ENCODE measurements around the gene SPC24.
"Not testable (repeated sequence)": the region's sequence is repeated elsewhere in the genome, so short reads cannot be mapped to it uniquely, and the experiment has no call there.

The SPC24 gene

DNA sequence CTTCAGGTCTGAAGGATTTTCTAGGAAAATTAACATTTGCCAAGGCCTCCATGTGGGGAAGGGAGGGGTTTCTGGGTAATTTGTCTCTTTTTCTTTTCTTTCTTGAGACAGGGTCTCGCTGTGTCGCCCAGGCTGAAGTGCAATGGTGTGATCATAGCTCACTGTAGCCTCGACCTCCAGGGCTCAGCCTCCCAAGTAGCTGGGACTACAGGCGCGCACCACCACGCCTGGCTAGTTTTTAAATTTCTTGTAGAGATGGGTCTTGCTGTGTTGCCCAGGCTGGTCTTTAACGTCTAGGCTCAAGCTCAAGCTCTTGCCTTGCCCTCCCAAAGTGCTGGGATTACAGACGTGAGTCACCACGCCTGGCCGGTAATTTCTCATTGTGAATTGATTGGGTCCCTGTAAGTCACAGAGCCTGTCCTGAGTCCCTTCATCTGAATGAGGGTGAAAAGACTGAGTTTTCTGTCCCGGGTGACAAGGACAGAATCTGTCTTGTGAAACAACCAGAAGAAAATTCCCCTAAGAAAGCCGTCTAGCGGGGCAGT lies 10.0 kb upstream of the SPC24 start:
- no peak for DNase-seq (ENCODE audit: low spot score)

DNA sequence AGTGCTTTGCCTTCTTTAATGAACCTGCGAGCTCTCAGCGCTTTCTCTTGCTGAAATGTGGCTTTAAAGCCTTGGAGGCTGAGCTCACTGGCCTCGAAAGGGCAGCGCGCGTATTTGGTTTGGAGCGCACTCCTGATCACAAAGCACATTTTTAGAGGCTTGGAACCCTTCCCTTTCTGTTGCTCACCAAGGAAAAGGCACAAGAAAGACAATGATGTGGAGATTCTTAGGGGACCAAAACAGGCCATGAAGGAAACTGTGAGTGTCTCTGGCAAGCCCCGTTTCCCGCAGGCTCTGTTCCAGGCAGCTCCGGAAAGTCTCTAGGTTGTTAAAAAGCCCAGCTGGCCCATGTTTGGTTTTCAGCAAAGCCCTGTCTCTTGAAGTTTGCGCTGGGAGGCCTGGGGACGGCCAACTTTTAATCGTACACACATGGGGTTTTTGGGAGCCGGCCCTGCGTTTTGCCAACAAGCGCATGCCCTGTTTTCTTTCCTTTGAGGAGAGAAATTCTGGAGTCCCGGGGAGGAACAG lies 9.4 kb upstream of the SPC24 start:
- DNase-seq (ENCODE audit: low spot score) = peak; percentile 62

DNA sequence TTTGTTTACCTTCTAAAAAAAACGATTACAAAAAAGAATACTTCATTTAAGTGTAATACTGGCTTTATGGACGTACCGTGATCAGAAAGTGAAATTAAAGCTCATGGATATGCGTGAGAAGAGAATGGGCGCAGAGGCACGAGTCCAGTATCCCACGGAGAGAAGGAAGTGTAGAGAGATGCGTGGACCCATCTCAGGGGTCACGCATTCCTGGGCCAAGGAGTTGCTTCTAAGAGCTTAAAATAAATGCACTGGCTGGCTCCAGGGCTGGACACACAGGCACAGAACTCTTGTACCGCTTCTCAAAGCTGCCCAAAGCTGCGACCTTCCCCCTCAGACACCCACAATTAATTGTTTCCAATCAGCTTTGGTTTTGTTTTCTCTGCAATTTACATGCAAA lies 8.7 kb upstream of the SPC24 start:
- DNase-seq (ENCODE audit: low spot score) = no peak

DNA sequence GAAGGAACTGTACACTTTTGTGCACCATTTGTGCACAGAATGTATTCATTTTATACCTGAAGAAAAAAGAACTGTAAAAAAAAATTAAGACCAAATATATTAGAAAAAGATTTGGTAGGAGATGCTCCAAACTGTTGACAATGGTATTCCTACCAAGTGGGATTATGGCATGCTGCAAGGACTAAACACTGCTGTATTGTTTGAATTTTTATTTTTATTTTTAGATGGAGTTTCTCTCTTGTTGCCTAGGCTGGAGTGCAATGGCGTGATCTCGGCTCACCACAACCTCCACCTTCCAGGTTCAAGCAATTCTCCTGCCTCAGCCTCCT lies 4.8 kb upstream of the SPC24 start:
- not testable (repeated sequence) for DNase-seq (ENCODE audit: low spot score)

DNA sequence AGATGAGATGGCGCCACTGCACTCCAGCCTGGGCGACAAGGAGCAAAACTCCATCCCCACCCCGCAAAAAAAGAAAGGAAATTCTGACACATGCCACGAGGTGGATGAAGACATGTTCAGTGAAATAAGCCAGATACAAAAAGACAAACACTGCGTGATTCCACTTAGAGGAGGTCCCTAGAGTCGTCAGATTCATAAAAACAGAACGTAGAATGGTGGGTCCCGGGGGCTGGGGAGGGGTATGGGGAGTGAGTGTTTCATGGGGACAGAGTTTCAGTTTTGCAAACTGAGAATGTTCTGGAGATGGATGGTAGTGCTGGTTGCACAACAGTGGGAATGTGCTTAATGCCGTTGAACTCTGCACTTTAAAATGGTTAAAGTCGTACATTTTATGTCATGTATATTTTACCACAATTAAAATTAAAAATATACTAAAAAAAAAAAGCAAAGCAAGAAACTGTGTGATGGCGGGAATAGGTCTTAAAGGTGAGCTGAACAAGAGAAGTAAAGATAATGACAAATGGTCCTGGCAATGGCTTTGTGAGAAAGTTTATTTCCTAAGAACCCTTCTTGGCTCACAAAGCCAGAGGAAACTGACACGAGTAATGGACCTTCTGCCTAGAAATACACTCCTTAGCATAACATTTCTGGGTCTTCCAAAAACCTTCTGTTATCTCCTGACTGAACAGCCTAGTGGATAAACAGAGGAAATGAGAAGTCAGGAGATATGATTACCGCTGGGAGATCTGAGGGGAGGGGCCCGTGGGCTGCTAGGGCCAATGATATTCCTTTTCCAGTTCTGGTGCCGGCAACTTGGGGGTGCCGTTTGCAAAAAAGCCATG lies 4.2 kb upstream of the SPC24 start:
- no peak for DNase-seq (ENCODE audit: low spot score)

DNA sequence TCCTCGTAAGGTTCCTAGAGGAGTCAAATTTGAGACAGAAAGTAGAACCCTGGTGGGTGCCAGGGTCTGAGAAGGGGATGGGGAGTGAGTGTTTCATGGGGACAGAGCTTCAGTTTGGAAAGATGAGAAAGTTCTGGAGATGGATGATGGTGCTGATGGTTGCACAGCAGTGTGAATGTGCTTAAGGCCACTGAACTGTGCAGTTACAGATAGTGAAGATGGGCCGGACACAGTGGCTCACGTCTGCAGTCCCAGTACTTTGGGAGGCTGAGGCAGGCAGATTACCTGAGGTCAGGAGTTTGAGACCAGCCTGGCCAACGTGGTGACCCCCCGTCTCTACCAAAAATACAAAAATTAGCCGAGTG lies 917 bp downstream of the SPC24 start:
- DNase-seq (ENCODE audit: low spot score) = no peak

DNA sequence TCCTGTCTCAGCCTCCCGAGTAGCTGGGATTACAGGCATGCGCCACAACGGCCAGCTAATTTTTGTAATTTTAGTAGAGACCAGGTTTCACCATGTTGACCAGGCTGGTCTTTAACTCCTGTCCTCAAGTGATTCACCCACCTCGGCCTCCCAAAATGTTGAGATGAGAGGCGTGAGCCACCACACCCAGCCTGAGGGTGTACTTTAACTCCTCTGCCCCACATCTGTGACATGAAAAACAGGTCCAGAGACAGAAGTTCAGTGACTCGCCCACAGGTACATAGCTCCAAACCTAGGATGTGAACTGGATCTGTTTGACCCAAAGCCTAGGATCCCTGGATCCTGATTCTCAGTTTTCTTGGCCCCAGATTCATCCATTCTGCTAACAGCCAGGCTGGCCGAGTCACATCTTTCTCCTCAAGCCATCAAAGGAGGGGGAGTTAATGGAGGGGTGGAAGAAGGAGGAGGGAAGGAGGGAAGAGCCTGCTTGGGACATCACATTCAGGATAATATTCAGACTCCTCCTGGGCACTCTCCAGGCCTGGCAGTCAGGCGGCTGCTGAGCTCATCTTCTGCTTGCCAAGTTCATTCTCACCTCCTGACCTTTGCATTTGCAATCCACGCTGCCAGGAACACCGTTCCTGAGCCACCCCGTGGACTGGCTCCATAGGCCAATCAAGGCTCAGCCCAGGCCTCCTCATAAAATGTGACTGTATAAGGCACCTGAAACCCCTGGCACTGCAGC lies 3.1 kb downstream of the SPC24 start:
- DNase-seq (ENCODE audit: low spot score) = peak; percentile 60

DNA sequence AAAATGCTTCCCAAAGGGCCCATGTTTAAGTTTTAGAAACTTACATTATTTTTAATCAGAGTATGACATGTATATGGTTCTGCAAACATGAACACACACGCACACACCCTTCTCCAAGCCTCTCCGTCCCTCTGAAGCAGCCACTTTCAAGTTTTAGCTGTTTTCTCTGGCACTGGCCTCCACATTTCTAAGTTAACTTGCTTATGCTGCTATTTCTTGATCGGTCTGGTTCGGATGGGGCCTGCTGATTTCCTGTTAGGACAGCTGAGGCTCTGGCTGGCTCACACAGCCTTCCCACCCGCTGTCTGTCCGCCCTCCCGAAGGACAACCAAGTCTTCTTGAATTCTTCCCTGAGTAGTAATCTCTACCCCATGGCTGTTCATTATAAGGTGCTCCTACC lies 4.4 kb downstream of the SPC24 start:
- no peak for DNase-seq (ENCODE audit: low spot score)

DNA sequence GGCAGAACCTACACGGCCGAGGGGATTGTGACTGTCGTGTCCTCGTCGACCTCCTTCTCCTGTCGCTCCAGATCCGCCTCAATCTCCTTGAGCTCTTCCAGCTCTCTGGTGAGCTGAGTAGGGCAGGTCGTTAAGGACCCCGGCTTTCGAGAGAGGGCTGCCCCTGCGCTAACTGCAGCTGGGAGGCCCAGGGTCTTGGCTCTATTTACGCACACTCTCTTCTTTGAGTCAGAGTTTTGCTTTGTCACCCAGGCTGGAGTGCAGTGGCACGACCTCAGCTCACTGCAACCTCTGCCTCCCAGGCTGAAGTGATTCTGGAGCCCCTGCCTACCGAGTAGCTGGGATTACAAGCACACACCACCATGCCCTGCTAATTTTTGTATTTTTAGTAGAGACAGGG lies 7.6 kb downstream of the SPC24 start:
- no peak for DNase-seq (ENCODE audit: low spot score)

DNA sequence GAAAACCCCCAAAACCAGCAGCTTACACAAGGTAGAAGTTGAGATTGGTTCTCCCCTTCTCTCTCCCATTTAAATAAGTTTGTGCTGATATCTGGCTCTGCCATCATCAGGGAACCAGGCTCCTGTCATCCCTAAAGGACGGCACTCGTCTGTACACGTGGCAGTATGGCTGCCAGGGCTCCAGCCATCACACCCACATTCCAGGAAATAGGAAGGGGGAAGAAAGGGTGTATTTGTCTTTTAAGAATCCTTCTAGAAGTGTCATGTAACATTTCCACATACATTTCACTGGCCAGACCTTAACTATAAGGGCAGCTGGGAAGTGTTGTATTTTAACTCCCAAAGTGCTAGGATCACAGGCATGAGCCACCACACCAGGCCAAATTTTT lies 10.1 kb downstream of the SPC24 start:
- no peak for DNase-seq (ENCODE audit: low spot score)

DNA sequence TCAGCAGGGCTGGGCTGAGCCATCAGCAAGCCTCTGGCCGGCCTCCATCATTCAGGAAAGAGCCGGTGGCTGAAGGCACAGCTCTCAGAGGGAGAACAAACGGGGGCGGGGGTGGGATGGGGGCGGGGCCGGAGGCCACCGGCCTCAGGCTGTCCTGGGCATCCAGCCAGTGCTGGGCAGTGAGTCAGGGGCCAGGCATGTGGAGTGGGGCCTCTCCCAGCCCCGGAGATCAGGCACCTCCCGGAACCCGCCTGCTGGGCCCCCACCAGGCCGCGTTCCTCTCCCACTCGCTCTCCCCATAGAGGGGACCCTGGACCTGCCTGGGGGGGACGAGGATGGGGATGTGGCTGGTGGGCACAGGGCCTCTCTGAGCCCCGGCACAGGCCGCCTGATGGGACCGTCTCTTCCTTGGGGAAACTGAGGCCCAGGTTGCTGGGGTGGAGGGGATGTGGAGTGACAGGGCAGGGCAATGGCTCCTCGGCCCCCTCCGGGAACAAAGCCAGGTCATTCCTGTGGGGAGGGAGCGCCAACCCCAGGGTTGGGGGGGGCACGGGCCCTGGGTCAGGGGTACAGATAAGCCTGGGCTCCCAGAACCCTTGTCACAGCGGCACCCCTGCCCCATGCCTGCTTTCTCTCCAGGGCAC lies 12.9 kb downstream of the SPC24 start:
- peak; percentile 93 for DNase-seq (ENCODE audit: low spot score)

DNA sequence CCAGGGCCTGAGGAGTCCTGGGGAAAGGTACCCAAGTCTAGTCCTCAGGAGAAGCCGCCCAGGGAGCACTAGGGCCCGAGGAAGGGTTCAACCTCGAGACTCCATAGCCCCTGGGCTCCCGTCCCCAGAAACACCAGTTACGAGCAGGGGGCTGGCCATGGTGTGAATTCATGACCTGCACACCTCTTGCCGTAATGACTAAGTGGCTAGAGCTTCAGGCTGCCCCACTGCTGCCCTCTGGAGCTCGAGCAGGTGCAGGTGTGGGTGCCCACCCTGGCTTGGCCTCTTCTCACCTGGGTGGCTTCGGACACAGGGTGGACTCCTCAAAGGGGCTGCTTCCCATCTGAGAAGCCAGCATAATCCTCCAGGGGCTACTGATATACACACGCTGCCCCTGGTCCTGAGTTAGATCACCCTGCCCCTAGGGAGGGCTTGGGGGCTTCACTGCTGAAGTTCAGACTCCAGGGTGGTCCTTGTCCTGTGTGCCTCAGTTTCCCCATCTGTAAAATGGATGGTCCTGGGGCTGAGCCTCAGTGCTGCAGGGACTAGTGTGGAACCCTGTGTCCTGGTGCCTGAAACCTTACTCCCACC lies 13.6 kb downstream of the SPC24 start:
- no peak for DNase-seq (ENCODE audit: low spot score)

DNA sequence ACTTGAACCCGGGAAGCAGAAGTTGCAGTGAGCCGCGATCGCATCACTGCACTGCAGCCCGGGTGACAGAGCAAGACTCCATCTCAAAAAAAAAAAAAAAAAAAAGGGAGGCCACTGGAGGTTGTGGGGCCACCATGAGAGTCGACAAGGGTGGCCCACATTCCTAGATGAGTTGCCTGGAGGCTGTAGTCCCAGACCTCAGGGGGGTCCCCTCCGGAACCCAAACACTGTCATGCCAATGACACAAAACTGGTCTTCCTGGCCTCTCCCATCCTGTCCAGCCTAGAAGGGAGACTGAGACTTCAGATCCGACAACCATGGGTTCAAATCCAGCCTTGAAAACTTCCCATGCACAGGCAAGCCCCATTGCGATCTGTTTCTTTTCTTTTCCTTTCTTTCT lies 14.7 kb downstream of the SPC24 start:
- no peak for DNase-seq (ENCODE audit: low spot score)

DNA sequence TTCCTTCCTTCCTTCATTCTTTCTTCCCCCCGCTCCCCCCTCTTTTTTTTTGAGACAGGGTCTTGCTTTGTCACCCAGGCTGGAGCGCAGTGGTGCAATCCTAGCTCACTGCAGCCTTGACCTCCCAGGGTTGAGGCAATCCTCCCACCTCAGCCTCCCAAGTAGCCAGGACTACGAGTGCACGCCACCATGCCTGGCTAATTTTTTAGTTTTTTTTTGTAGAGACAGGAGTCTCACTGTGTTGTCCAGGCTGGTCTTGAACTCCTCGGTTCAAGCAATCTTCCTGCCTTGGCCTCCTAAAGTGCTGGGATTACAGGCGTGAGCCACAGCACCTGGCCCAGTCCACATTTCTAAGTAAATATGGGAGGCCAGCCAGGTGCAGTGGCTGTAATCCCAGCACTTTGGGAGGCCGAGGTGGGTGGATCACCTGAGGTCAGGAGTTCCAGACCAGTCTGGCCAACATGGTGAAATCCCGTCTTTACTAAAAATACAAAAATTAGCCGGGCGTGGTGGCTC lies 15.5 kb downstream of the SPC24 start:
- not testable (repeated sequence) for DNase-seq (ENCODE audit: low spot score)

DNA sequence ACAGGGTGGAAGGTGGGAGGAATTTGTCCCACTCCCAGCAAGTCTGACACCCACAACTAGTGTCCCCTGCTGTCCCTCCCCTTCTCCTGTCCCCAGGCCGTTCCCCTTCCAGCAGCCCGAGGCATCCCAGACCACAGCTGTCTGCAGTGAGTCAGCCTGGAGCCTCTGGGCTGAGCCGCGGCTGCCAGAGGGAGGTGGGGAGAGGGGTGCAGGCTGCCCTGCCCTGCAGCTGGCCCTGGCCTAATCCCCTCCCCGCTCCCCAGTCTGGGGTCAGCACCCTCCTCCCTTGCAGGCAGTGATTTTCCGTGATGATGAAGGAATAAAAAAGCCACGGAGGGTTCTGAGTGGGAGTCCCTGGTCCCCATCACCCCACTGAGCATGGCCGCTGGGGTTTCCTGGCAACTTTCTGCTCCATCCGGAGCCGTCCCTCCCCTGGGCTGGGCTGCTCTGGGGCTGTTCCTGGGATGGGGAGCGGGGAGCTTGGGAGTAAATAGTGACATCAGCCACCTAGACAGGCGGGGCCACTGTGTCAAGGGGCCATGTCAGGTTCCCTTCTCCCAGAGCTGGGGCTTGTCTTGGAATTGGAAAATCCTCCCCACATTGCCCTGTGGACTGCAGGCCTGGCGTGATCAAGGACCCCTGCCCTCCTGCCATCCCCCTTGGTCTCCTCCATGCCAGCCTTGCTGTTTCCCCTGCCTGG lies 16.8 kb downstream of the SPC24 start:
- peak; percentile 74 for DNase-seq (ENCODE audit: low spot score)

DNA sequence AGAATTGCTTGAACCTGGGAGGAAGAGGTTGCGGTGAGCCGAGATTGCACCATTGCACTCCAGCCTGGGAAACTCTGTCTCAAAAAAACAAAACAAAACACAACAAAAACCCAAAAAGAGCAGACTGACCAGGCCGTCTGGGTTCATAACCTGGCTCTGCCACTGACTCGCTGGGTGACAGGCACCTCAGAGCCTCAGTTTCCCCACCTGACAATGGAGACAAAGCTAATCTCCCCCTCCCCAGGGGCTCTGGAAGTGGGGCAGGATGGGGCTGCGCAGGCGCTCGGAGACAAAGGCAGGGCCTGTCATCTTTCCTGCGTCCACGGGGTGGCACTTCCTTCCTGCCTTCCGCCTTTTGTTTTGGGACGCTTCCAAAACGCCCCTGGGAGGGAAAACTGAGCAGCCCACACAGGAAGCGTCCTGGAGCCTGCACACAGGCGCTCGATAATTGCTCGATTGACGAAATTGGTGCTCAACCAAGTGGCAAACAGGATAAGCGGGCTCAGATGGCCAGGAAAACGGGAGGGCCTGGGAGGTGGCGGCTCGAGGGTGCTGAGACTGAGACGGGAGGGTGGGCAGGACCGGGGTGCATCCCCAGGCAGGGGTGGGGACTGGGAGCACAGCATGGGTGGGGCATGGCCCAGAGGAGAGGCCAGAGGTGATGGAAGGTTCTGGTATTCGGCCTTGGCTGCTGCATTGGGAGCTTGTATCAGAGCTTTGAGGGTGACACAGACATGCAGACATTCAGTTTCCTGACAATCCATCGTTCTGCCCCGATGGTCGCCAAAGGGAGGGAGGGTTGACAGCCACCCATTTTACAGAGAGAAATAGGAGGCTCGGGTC lies 17.8 kb downstream of the SPC24 start:
- peak; percentile 84 for DNase-seq (ENCODE audit: low spot score)

DNA sequence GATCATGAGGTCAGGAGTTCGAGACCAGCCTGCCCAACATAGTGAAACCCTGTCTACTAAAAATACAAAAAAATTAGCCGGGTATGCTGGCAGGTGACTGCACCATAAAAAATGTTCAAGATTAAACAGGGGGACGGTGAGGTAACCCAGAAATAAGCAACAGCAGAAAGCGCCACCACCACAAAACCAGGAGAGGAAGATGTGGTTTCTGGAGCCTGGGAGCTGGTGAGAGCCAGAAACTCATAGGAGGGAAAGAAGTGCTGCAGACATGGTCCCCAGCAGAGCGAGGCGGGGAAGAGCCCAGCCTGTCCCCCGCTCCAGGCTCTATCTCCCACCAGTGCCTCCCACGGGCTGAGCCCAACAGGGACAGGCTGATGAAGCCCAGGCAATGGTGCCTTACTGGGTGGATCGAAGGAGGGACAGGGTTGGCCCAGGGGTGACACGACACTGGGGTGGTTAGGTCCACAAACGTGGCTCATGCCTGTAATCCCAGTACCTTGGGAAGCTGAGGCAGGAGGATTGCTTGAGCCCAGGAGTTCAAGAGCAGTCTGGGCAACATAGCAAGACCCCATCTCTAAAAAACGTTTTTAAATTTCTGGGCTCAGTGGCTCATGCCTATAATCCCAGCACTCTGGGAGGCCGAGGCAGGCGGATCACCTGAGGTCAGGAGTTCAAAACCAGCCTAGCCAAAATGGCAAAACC lies 19.0 kb downstream of the SPC24 start:
- DNase-seq (ENCODE audit: low spot score) = no peak

DNA sequence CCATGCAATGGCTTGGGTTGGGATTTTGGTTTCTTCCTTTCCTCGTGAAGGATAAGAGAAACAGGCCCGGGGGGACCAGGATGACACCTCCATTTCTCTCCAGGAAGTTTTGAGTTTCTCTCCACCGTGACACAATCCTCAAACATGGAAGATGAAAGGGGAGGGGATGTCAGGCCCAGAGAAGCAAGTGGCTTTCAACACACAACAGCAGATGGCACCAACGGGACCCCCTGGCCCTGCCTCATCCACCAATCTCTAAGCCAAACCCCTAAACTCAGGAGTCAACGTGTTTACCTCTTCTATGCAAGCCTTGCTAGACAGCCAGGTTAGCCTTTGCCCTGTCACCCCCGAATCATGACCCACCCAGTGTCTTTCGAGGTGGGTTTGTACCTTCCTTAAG lies 24.1 kb downstream of the SPC24 start:
- no peak for DNase-seq (ENCODE audit: low spot score)

DNA sequence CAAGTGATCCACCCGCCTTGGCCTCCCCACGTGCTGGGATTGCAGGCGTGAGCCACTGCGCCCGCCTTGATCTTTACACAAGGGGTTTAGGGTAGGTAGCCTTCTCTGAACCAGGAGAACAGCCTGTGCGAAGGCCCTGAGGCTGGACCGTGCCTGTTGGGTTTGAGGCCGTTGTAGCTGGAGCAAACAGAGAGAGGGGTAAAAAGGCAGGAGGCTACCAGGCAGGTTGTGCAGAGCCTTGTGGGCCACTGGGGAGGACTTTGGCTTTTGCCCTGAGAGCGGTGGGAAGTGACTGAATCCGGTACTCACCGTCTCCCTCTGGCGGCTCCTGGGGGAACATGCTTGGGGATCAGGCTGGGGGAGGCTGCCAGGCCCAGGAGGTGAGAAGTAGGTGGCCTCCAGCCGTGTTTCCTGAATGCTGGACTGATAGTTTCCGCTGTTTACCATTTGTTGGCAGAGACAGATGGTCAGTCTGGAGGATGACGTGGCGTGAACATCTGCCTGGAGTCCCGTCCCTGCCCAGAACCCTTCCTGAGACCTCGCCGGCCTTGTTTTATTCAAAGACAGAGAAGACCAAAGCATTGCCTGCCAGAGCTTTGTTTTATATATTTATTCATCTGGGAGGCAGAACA lies 24.6 kb downstream of the SPC24 start:
- DNase-seq (ENCODE audit: low spot score) = peak; percentile 88

Measured in AG08396 (cell line).